ENCODE results near the gene MUSK.

DNA sequence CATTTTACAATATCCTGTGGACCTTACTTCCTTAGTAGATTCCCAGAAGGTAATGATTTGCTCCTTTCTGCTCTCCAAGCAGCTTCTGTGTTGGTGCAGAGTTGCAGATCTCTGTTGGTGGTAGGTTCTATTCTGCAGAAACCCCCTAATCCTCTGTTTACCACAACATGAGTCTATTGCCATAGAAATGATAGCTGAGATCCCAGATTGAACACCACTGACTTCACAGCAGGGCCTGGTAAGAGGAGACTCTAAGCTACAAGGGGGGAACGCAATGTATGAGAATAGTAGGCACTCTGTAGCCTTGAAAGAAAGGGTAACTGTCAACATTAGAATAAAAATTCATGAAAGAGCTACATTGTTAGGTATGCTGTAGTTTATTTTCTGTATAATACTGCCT lies 59.5 kb downstream of the MUSK start:
- TF ChIP-seq, protein P1, sequence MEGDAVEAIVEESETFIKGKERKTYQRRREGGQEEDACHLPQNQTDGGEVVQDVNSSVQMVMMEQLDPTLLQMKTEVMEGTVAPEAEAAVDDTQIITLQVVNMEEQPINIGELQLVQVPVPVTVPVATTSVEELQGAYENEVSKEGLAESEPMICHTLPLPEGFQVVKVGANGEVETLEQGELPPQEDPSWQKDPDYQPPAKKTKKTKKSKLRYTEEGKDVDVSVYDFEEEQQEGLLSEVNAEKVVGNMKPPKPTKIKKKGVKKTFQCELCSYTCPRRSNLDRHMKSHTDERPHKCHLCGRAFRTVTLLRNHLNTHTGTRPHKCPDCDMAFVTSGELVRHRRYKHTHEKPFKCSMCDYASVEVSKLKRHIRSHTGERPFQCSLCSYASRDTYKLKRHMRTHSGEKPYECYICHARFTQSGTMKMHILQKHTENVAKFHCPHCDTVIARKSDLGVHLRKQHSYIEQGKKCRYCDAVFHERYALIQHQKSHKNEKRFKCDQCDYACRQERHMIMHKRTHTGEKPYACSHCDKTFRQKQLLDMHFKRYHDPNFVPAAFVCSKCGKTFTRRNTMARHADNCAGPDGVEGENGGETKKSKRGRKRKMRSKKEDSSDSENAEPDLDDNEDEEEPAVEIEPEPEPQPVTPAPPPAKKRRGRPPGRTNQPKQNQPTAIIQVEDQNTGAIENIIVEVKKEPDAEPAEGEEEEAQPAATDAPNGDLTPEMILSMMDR (IDR thresholded peaks at IDR 0.05): no peak
- TF ChIP-seq POLR2A (IDR thresholded peaks at IDR 0.05): no peak

Data from testis (tissue), 2 donors.